ENCODE results near the gene MYT1.
"Not testable (repeated sequence)": the region's sequence is repeated elsewhere in the genome, so short reads cannot be mapped to it uniquely, and the experiment has no call there.

Gene MYT1

GRCh38 chr20:64164123-64164836 lies at the start of gene MYT1:
MYT1 (plus strand) TSS chr20:64164452; CDS start chr20:64198862, 34,410 bp downstream.
- DNase-seq (ENCODE audit: low read depth in 2 of 2), result no peak

- DNase-seq (ENCODE audit: low read depth in 2 of 2), result no peak
These were observed 48.9 kb upstream of the MYT1 start for GRCh38 chr20:64115171-64115911.

GRCh38 chr20:64116016-64116415 lies 48.2 kb upstream of the MYT1 start:
- no peak for DNase-seq (ENCODE audit: low read depth in 2 of 2)

GRCh38 chr20:64116541-64117431 lies 47.5 kb upstream of the MYT1 start:
- DNase-seq (ENCODE audit: low read depth in 2 of 2), result no peak

- DNase-seq (ENCODE audit: low read depth in 2 of 2), result not testable (repeated sequence)
These were observed 46.8 kb upstream of the MYT1 start for GRCh38 chr20:64117432-64117777.

- DNase-seq (ENCODE audit: low read depth in 2 of 2), result no peak
These were observed 45.0 kb upstream of the MYT1 start for GRCh38 chr20:64119301-64119680.

GRCh38 chr20:64119681-64120341 lies 44.4 kb upstream of the MYT1 start:
- DNase-seq (ENCODE audit: low read depth in 2 of 2), result no peak

GRCh38 chr20:64121586-64121985 lies 42.7 kb upstream of the MYT1 start:
- no peak for DNase-seq (ENCODE audit: low read depth in 2 of 2)

GRCh38 chr20:64122927-64123326 lies 41.3 kb upstream of the MYT1 start:
- DNase-seq (ENCODE audit: low read depth in 2 of 2), result not testable (repeated sequence)

GRCh38 chr20:64123517-64123916 lies 40.7 kb upstream of the MYT1 start:
- DNase-seq (ENCODE audit: low read depth in 2 of 2), result not testable (repeated sequence)

GRCh38 chr20:64129146-64129782 lies 35.0 kb upstream of the MYT1 start:
- no peak for DNase-seq (ENCODE audit: low read depth in 2 of 2)

- DNase-seq (ENCODE audit: low read depth in 2 of 2), result no peak
These were observed 34.0 kb upstream of the MYT1 start for GRCh38 chr20:64130271-64130670.

- DNase-seq (ENCODE audit: low read depth in 2 of 2), result no peak
These were observed 33.4 kb upstream of the MYT1 start for GRCh38 chr20:64130876-64131275.

GRCh38 chr20:64131406-64131805 lies 32.8 kb upstream of the MYT1 start:
- DNase-seq (ENCODE audit: low read depth in 2 of 2), result no peak

GRCh38 chr20:64133951-64134407 lies 30.3 kb upstream of the MYT1 start:
- no peak for DNase-seq (ENCODE audit: low read depth in 2 of 2)

- DNase-seq (ENCODE audit: low read depth in 2 of 2), result not testable (repeated sequence)
These were observed 29.5 kb upstream of the MYT1 start for GRCh38 chr20:64134744-64135143.

- DNase-seq (ENCODE audit: low read depth in 2 of 2), result no peak
These were observed 28.1 kb upstream of the MYT1 start for GRCh38 chr20:64136004-64136710.

- DNase-seq (ENCODE audit: low read depth in 2 of 2), result no peak
These were observed 26.6 kb upstream of the MYT1 start for GRCh38 chr20:64137598-64138031.

GRCh38 chr20:64138276-64138815 lies 25.9 kb upstream of the MYT1 start:
- no peak for DNase-seq (ENCODE audit: low read depth in 2 of 2)

Data from stimulated activated CD8-positive, alpha-beta memory T cell treated with anti-CD3 and anti-CD28 coated beads, Interleukin-7, amount 100 ng/mL, for 4 hours (primary cell).